K562 (cell line): ENCODE measurements around the gene COL26A1. TPM values are rescaled to one million over a fixed set of nuclear protein-coding genes. Genes with fewer than 3 reads are reported as not detected.

Experiments used
- ATAC-seq: fragments of 200-7000 bp; cut with Tn5 transposase; 3 replicates; pipeline ENCODE4 v1.9.1; 2020; ENCODE audit warnings: moderate library complexity
- BruUV-seq: library from RNA; stranded (reverse); fragments of 400-500 nt; replicated peaks from 2 replicates; lab custom pipeline; 2021; lab: Mats Ljungman, UMichigan
- CTCF ChIA-PET: fragments of 300-600 bp; formaldehyde crosslinking; extraction: SDS; loops from one replicate; lab custom pipeline; 2021; ENCODE audit warnings: low intra/inter-chr PET ratio; lab: Yijun Ruan, JAX
- POLR2A ChIA-PET: fragments of 300-600, 350-650 bp; sonication (Branson Sonifier 250); formaldehyde crosslinking; extraction: SDS; loops from one replicate; lab custom pipeline; 2021; ENCODE audit warnings: antibody characterized with exemption, inconsistent platforms; lab: Yijun Ruan, JAX
- DNase-seq, 4 experiments: peaks; one replicate each; pipeline versions ENCODE4 v3.0.0 to v3.0.0-alpha.2; 2011 to 2018; ENCODE audit warnings: low spot score in 3 of 4, mixed read lengths in 3 of 4; ENCODE audit errors: extremely low read depth in 1 of 4
- FAIRE-seq: peaks from 2 replicates; lab custom pipeline; 2011; peaks lifted over from hg19 to GRCh38; lab: Jason Lieb, UNC
- H2AFZ ChIP-seq: 2 replicates; pipeline ENCODE4 v1.6.0; 2011; ENCODE audit warnings: low read depth, low read length, control low read depth, inconsistent platforms
- H3K27ac ChIP-seq: fragments of 200-600 bp; 3 replicates; pipeline ENCODE4 v1.8.0; 2011; ENCODE audit warnings: low read depth, mild to moderate bottlenecking, control low read depth, inconsistent platforms, low read length, moderate library complexity, mixed read lengths; ENCODE audit errors: extremely low read depth
- H3K27me3 ChIP-seq, 2 experiments: fragments of 300-600 bp in 1 of 2; 2 replicates in 1 of 2; 3 replicates in 1 of 2; pipeline versions ENCODE4 v1.6.0 to v1.8.0; 2011; ENCODE audit warnings: inconsistent platforms in 2 of 2, low read length in 2 of 2, mild to moderate bottlenecking in 1 of 2, mixed read lengths in 1 of 2, moderate library complexity in 1 of 2; ENCODE audit not compliant: control insufficient read depth in 2 of 2, insufficient read depth in 2 of 2
- H3K36me3 ChIP-seq: fragments of 300-600 bp; 3 replicates; pipeline ENCODE4 v1.8.0; 2011; ENCODE audit warnings: mild to moderate bottlenecking, low read length, inconsistent platforms; ENCODE audit not compliant: control insufficient read depth, insufficient read depth
- H3K4me1 ChIP-seq, 2 experiments: fragments of 200-600 bp in 1 of 2; replicated peaks in 1 of 2; 2 replicates in 1 of 2; 3 replicates in 1 of 2; pipeline versions ENCODE4 v1.5.1 to v1.8.0; 2011; ENCODE audit warnings: inconsistent platforms in 2 of 2, low read length in 2 of 2, mild to moderate bottlenecking in 1 of 2, mixed read lengths in 1 of 2, moderate library complexity in 1 of 2; ENCODE audit not compliant: control insufficient read depth in 2 of 2, insufficient read depth in 2 of 2
- H3K4me2 ChIP-seq: 2 replicates; pipeline ENCODE4 v1.6.1; 2011; ENCODE audit warnings: low read length, control low read depth, inconsistent platforms, mixed read lengths; ENCODE audit not compliant: insufficient read depth
- H3K4me3 ChIP-seq: fragments of 200-600 bp; sonication (generic), shearing (Covaris generic); 2 replicates; pipeline ENCODE4 v1.5.1; 2016; ENCODE audit warnings: control low read depth, inconsistent platforms
- H3K79me2 ChIP-seq: fragments of 200-600 bp; 3 replicates; pipeline ENCODE4 v1.8.0; 2011; ENCODE audit warnings: low read length, inconsistent platforms; ENCODE audit not compliant: control insufficient read depth, insufficient read depth
- H3K9ac ChIP-seq, 2 experiments: 2 replicates each; pipeline versions ENCODE4 v1.6.0 to v1.6.1; 2011; ENCODE audit warnings: low read depth in 2 of 2, low read length in 2 of 2, control low read depth in 1 of 2, inconsistent platforms in 1 of 2, mild to moderate bottlenecking in 1 of 2, mixed read lengths in 1 of 2; ENCODE audit not compliant: insufficient read depth in 1 of 2
- H3K9me1 ChIP-seq: one replicate; pipeline ENCODE4 v1.6.0; 2011; ENCODE audit warnings: inconsistent platforms, mild to moderate bottlenecking, low read length, moderate library complexity; ENCODE audit not compliant: control insufficient read depth, insufficient read depth
- H3K9me3 ChIP-seq: replicated peaks from 2 replicates; pipeline ENCODE4 v1.5.1; 2011; ENCODE audit warnings: low read depth, low read length, inconsistent platforms; ENCODE audit not compliant: control insufficient read depth, insufficient read depth
- H4K20me1 ChIP-seq: replicated peaks from 2 replicates; pipeline ENCODE4 v1.6.1; 2011; ENCODE audit warnings: low read length, inconsistent platforms, mixed read lengths; ENCODE audit not compliant: control insufficient read depth, insufficient read depth
- ARID2 ChIP-seq: fragments of 450-650 bp; IDR thresholded peaks from 2 replicates; pipeline ENCODE4 v1.6.1; 2017; ENCODE audit warnings: antibody characterized with exemption, mild to moderate bottlenecking
- CREB3L1 ChIP-seq: fragments of 450-650 bp; IDR thresholded peaks from 2 replicates; pipeline ENCODE4 v1.6.1; 2014; ENCODE audit warnings: low read depth, mild to moderate bottlenecking, moderate library complexity, borderline replicate concordance
- FUS ChIP-seq: fragments of 200-400 bp; formaldehyde crosslinking; optimal IDR thresholded peaks from 2 replicates; pipeline ENCODE3; 2017; ENCODE audit warnings: low read depth, low read length
- KAT2B ChIP-seq: IDR thresholded peaks from one replicate; pipeline ENCODE4 v1.6.1; 2012; ENCODE audit warnings: low read depth, mild to moderate bottlenecking, control low read depth, inconsistent platforms, low read length, moderate library complexity
- KDM2B ChIP-seq: fragments of 250-450 bp; sonication (Bioruptor Pico); IDR thresholded peaks from 2 replicates; pipeline ENCODE4 v1.8.0; 2021; ENCODE audit warnings: mild to moderate bottlenecking, moderate library complexity
- NONO ChIP-seq, 2 experiments: fragments of 200-400 bp in 1 of 2; fragments of 450-650 bp in 1 of 2; formaldehyde crosslinking in 1 of 2; IDR thresholded peaks; 2 replicates each; pipeline ENCODE4 v1.6.1; 2017; ENCODE audit warnings: low read depth in 2 of 2, mild to moderate bottlenecking in 2 of 2, moderate library complexity in 2 of 2, low read length in 1 of 2
- SMARCC2 ChIP-seq: fragments of 450-650 bp; IDR thresholded peaks from 2 replicates; pipeline ENCODE4 v1.6.1; 2017; ENCODE audit warnings: antibody characterized with exemption, moderate library complexity, mild to moderate bottlenecking, low read depth
- ZFP36 ChIP-seq: fragments of 150-350 bp; IDR thresholded peaks from 2 replicates; pipeline ENCODE4 v1.6.1; 2018; ENCODE audit warnings: low read length, low read depth; ENCODE audit not compliant: partially characterized antibody
- ZNF133 ChIP-seq: fragments of 250-450 bp; sonication (Bioruptor Pico); IDR thresholded peaks from 2 replicates; pipeline ENCODE4 v1.4.0; 2020; ENCODE audit warnings: mild to moderate bottlenecking
- ZNF316 ChIP-seq: fragments of 450-650 bp; IDR thresholded peaks from 2 replicates; pipeline ENCODE4 v1.6.1; 2016
- ZNF395 ChIP-seq: fragments of 200-800 bp; sonication (Bioruptor generic); IDR thresholded peaks from 2 replicates; pipeline ENCODE4 v1.6.1; 2017; ENCODE audit warnings: missing genetic modification characterization, missing compliant biosample characterization
- ZNF699 ChIP-seq: fragments of 250-450 bp; sonication (Bioruptor Pico); IDR thresholded peaks from 2 replicates; pipeline ENCODE4 v1.8.0; 2021; ENCODE audit warnings: mild to moderate bottlenecking, moderate library complexity; ENCODE audit not compliant: insufficient replicate concordance
- ZNF830 ChIP-seq: fragments of 250-450 bp; sonication (Bioruptor Pico); IDR thresholded peaks from 2 replicates; pipeline ENCODE4 v1.5.0; 2021; ENCODE audit warnings: mild to moderate bottlenecking
- WGBS: fragments of 100-300 bp; shearing (Covaris generic); methylation state at CpG from one replicate; pipeline ENCODE4 v1.1.6; 2016; ENCODE audit warnings: low coverage, mixed read lengths; ENCODE audit not compliant: insufficient coverage; ENCODE audit errors: missing lambda C conversion rate; 5-methylcytosine and 5-hydroxymethylcytosine counted together
- in situ Hi-C: fragments of 300-500 bp; cut with MboI; formaldehyde crosslinking; loops from 4 replicates; pipeline ENCODE4 v1.15.0; 2018; ENCODE audit warnings: inconsistent platforms, mixed read lengths
- intact Hi-C: fragments of 100-400 bp; cut with micrococcal nuclease; formaldehyde crosslinking; loops from 2 replicates; pipeline ENCODE4 v1.14.2; 2022
- polyA plus RNA-seq, 8 experiments: library from polyadenylated mRNA; depleted of rRNA in 4 of 8; stranded (reverse) in 5 of 8; unstranded in 3 of 8; fragments of >200 nt; fragmentation: Nextera tagmentation in 2 of 8; fragmentation: Illumina TruSeq in 1 of 8; extraction: Ambion mirVana in 2 of 8; extraction: Trizol in 1 of 8; gene quantifications; 2 replicates each; pipeline versions ENCODE4 v1.2.1 to v1.2.3, GENCODE V29; 2011 to 2014; ENCODE audit warnings: inconsistent platforms in 1 of 8, missing spikeins in 1 of 8
- total RNA-seq, 7 experiments: library from RNA; depleted of rRNA in 6 of 7; stranded (reverse); fragments of >200 nt in 6 of 7; fragmentation: Illumina TruSeq in 2 of 7; extraction: Trizol in 2 of 7; gene quantifications; 2 replicates each; pipeline versions ENCODE4 v1.2.1 to v1.2.3, GENCODE V29; 2011 to 2021; ENCODE audit warnings: low replicate concordance in 1 of 7

COL26A1 gene
- total and polyA plus RNA-seq, 9 of the 15 experiments (the other 6 are each of a cell fraction or from before 2014, with no cell fraction given), result 0.04 to 0.39 (median 0.07) TPM; not detected in 5

GRCh38 chr7:101436857-101437576 is 74.3 kb downstream of the COL26A1 start:
- H3K27me3 ChIP-seq, result peaks cover 19 to 81% of the 10 kb centered on the region in 2 experiments; a peak in 4 of 5 replicates
- in situ Hi-C loops (no loop called here), intact Hi-C loops (no loop called here)
- ATAC-seq, result peak; percentile 98
- H4K20me1 ChIP-seq, result peaks cover 6% of the 10 kb centered on the region
- peak; percentile 71 to 88 (median 82) for DNase-seq
- no peak overlapping the region for H2AFZ ChIP-seq
- H3K27ac ChIP-seq, result no peak overlapping the region
- peak; percentile 71 for FAIRE-seq
- ChIA-PET POLR2A (interaction anchor here (0.6 to 0.8 kb wide), 4 partner anchors 10 to 61 kb away, joined by 3 read pairs; no protein-coding TSS in a partner anchor), CTCF (no interaction called here)
- no peaks in the 10 kb centered on the region for H3K79me2 ChIP-seq
- no peaks in the 10 kb centered on the region for H3K9me1 ChIP-seq
- no peak overlapping the region for H3K9ac ChIP-seq
- H3K4me2 ChIP-seq, result no peak overlapping the region; the same call in 1 of the 2 replicates
- no peaks in the 10 kb centered on the region for H3K36me3 ChIP-seq
- no peak for TF ChIP-seq ZNF316
- TF ChIP-seq ZFP36, result peak; percentile 74
- no peak for TF ChIP-seq KDM2B (CRISPR knock-in tag)
- WGBS, result under 1% methylated on average over 19 of the region's 19 CpGs
- H3K4me3 ChIP-seq, result no peak overlapping the region
- peaks cover 0 to 10% of the 10 kb centered on the region in 2 experiments; a peak in 1 of 5 replicates for H3K4me1 ChIP-seq
- H3K9me3 ChIP-seq, result no peaks in the 10 kb centered on the region
- no TSS peak for BruUV-seq

GRCh38 chr7:101441890-101442289 is 79.2 kb downstream of the COL26A1 start:
- 11% methylated on average over 7 of the region's 7 CpGs for WGBS
- Histone ChIP-seq H3K4me1 (peaks cover 0 to 4% of the 10 kb centered on the region in 2 experiments; a peak in 1 of 5 replicates), H3K4me3 (no peak overlapping the region), H3K36me3 (no peaks in the 10 kb centered on the region), H3K9me3 (no peaks in the 10 kb centered on the region; the same call in 1 of the 2 replicates), H4K20me1 (peaks cover 3% of the 10 kb centered on the region; the same call in 1 of the 2 replicates), H3K9ac (peak overlapping the region in 1 of 2 experiments; percentile 20; a peak in 1 of 4 replicates), H3K27me3 (peaks cover 26 to 63% of the 10 kb centered on the region in 2 experiments), H2AFZ (no peak overlapping the region), H3K9me1 (no peaks in the 10 kb centered on the region), H3K27ac (no peak overlapping the region), H3K79me2 (no peaks in the 10 kb centered on the region), H3K4me2 (no peak overlapping the region)
- POLR2A ChIA-PET, result no interaction called here
- DNase-seq (no peak), FAIRE-seq (no peak), ATAC-seq (no peak)
- intact Hi-C loops (no loop called here), in situ Hi-C loops (no loop called here)
- BruUV-seq, result no TSS peak
- CTCF ChIA-PET, result no interaction called here
- TF ChIP-seq ZNF830 (CRISPR knock-in tag) (no peak), KAT2B (no peak), ZNF699 (no peak), SMARCC2 (no peak), CREB3L1 (no peak), ZNF395 (CRISPR knock-in tag) (no peak), ARID2 (no peak), FUS (no peak), NONO (IDR thresholded peaks at IDR 0.05; ENCODE audit: low read depth in 2 of 2, low read length in 1 of 2) (no peak), ZNF133 (CRISPR knock-in tag) (no peak)
